GM12878 (cell line): Measurements from ENCODE around the gene TMEM184C. TPM values are rescaled to one million over a fixed set of nuclear protein-coding genes. Genes with fewer than 3 reads are reported as not detected.

Experiments
- ATAC-seq: fragments of 200-7000 bp; cut with Tn5 transposase; 3 replicates; pipeline ENCODE4 v1.9.1; 2020; ENCODE audit warnings: mild to moderate bottlenecking, moderate library complexity
- BruUV-seq: library from RNA; stranded (reverse); fragments of 400-500 nt; replicated peaks from 2 replicates; lab custom pipeline; 2021; lab: Mats Ljungman, UMichigan
- CTCF ChIA-PET: fragments of 300-600 bp; sonication (Branson Sonifier 250); formaldehyde crosslinking; extraction: SDS; loops from one replicate; lab custom pipeline; 2021; ENCODE audit warnings: inconsistent platforms; lab: Yijun Ruan, JAX
- POLR2A ChIA-PET: fragments of 350-600 bp; formaldehyde crosslinking; extraction: SDS; loops from one replicate; lab custom pipeline; 2021; ENCODE audit warnings: inconsistent platforms; lab: Charles Lee
- RAD21 ChIA-PET: fragments of 300-600 bp; sonication (Branson Sonifier 250); formaldehyde crosslinking; loops from one replicate; lab custom pipeline; 2023; ENCODE audit warnings: antibody characterized with exemption; ENCODE audit not compliant: unreplicated experiment; lab: Charles Lee
- SMC1A ChIA-PET: fragments of 300-600 bp; sonication (Branson Sonifier 250); formaldehyde crosslinking; loops from one replicate; lab custom pipeline; 2023; ENCODE audit not compliant: unreplicated experiment, uncharacterized antibody; lab: Charles Lee
- DNase-seq: peaks from one replicate; pipeline ENCODE4 v3.0.0-alpha.2; 2011; ENCODE audit warnings: low read depth, low spot score
- FAIRE-seq: peaks from 3 replicates; lab custom pipeline; 2011; peaks lifted over from hg19 to GRCh38; lab: Jason Lieb, UNC
- H2AFZ ChIP-seq: 2 replicates; pipeline ENCODE4 v1.6.0; 2011; ENCODE audit warnings: low read depth, low read length, control low read depth; ENCODE audit not compliant: control insufficient read depth
- H3K27ac ChIP-seq: 2 replicates; pipeline ENCODE4 v1.5.1; 2011; ENCODE audit warnings: control low read depth; ENCODE audit not compliant: control insufficient read depth, insufficient read depth
- H3K27me3 ChIP-seq, 2 experiments: replicated peaks in 1 of 2; 2 replicates each; pipeline versions ENCODE4 v1.6.0 to v1.6.1; 2011; ENCODE audit warnings: low read length in 1 of 2; ENCODE audit not compliant: control insufficient read depth in 2 of 2, insufficient read depth in 2 of 2
- H3K36me3 ChIP-seq, 2 experiments: 2 replicates each; pipeline ENCODE4 v1.5.1; 2011; ENCODE audit warnings: low read length in 1 of 2; ENCODE audit not compliant: control insufficient read depth in 2 of 2, insufficient read depth in 2 of 2
- H3K4me1 ChIP-seq: 2 replicates; pipeline ENCODE4 v1.6.1; 2011; ENCODE audit warnings: mild to moderate bottlenecking, low read length, moderate library complexity, mixed read lengths; ENCODE audit not compliant: control insufficient read depth, insufficient read depth
- H3K4me2 ChIP-seq: 2 replicates; pipeline ENCODE4 v1.6.0; 2011; ENCODE audit warnings: control low read depth; ENCODE audit not compliant: control insufficient read depth, insufficient read depth
- H3K4me3 ChIP-seq: fragments of 200-600 bp; sonication (generic); 2 replicates; pipeline ENCODE4 v1.5.1; 2016
- H3K79me2 ChIP-seq: 2 replicates; pipeline ENCODE4 v1.6.0; 2011; ENCODE audit warnings: low read length; ENCODE audit not compliant: control insufficient read depth, insufficient read depth
- H3K9ac ChIP-seq: 2 replicates; pipeline ENCODE4 v1.8.0; 2011; ENCODE audit warnings: low read length, control low read depth, mixed read lengths; ENCODE audit not compliant: control insufficient read depth, insufficient read depth
- H3K9me3 ChIP-seq: replicated peaks from 3 replicates; pipeline ENCODE4 v1.5.1; 2011; ENCODE audit warnings: mild to moderate bottlenecking, low read length; ENCODE audit not compliant: control insufficient read depth, insufficient read depth
- H4K20me1 ChIP-seq: 2 replicates; pipeline ENCODE4 v1.6.0; 2011; ENCODE audit not compliant: control insufficient read depth, insufficient read depth
- ATF2 ChIP-seq: IDR thresholded peaks from 2 replicates; pipeline ENCODE4 v1.6.1; 2012; ENCODE audit warnings: low read length, inconsistent platforms
- BHLHE40 ChIP-seq, 2 experiments: fragments of 450-650 bp in 1 of 2; IDR thresholded peaks; 2 replicates each; pipeline ENCODE4 v1.6.1; 2011 to 2017; ENCODE audit warnings: low read depth in 2 of 2, borderline replicate concordance in 1 of 2, improper control_type of control experiment in 1 of 2, low read length in 1 of 2, mild to moderate bottlenecking in 1 of 2
- EZH2 ChIP-seq: IDR thresholded peaks from 2 replicates; pipeline ENCODE4 v1.6.1; 2012; ENCODE audit warnings: low read depth, mild to moderate bottlenecking, control low read depth, inconsistent platforms, low read length, borderline replicate concordance; ENCODE audit not compliant: control insufficient read depth
- GATAD2B ChIP-seq: fragments of 450-650 bp; conservative IDR thresholded peaks from 2 replicates; pipeline ENCODE4 v1.6.1; 2017; ENCODE audit warnings: low read depth, mild to moderate bottlenecking, moderate library complexity
- IRF4 ChIP-seq: IDR thresholded peaks from 2 replicates; pipeline ENCODE4 v1.6.1; 2011; ENCODE audit warnings: low read depth, low read length
- MYC ChIP-seq: IDR thresholded peaks from 2 replicates; pipeline ENCODE4 v1.6.1; 2011; ENCODE audit warnings: mild to moderate bottlenecking, low read length, moderate library complexity, inconsistent platforms; ENCODE audit not compliant: insufficient read depth, insufficient replicate concordance, insufficient read length, severe bottlenecking
- NR2F1 ChIP-seq: fragments of 450-650 bp; conservative IDR thresholded peaks from 2 replicates; pipeline ENCODE4 v1.6.1; 2017; ENCODE audit warnings: mild to moderate bottlenecking
- NRF1 ChIP-seq: conservative IDR thresholded peaks from 2 replicates; pipeline ENCODE4 v1.6.1; 2011; ENCODE audit warnings: mild to moderate bottlenecking, low read depth, low read length, improper control_type of control experiment
- RFX5 ChIP-seq: IDR thresholded peaks from 2 replicates; pipeline ENCODE4 v1.6.1; 2011; ENCODE audit warnings: low read depth, low read length, improper control_type of control experiment
- SIN3A ChIP-seq: IDR thresholded peaks from 2 replicates; pipeline ENCODE4 v1.6.1; 2012; ENCODE audit warnings: low read depth, low read length, improper control_type of control experiment
- SMC3 ChIP-seq: IDR thresholded peaks from 2 replicates; pipeline ENCODE4 v1.6.1; 2011; ENCODE audit warnings: low read length, improper control_type of control experiment, borderline replicate concordance
- YY1 ChIP-seq: IDR thresholded peaks from 2 replicates; pipeline ENCODE4 v1.6.1; 2011; ENCODE audit warnings: low read depth, mild to moderate bottlenecking, low read length
- ZBTB4 ChIP-seq: fragments of 450-650 bp; formaldehyde crosslinking; IDR thresholded peaks from 2 replicates; pipeline ENCODE4 v1.4.0; 2022; ENCODE audit warnings: mild to moderate bottlenecking, moderate library complexity
- ZNF622 ChIP-seq: fragments of 450-650 bp; IDR thresholded peaks from 2 replicates; pipeline ENCODE4 v1.6.1; 2017; ENCODE audit warnings: mild to moderate bottlenecking, inconsistent platforms
- ZNF687 ChIP-seq: fragments of 450-650 bp; IDR thresholded peaks from 2 replicates; pipeline ENCODE4 v1.6.1; 2017; ENCODE audit warnings: mild to moderate bottlenecking, moderate library complexity
- WGBS: methylation state at CpG from one replicate; pipeline ENCODE4 v1.1.6; 2016; ENCODE audit warnings: low lambda C conversion rate; ENCODE audit not compliant: insufficient replicate concordance, insufficient coverage; ENCODE audit errors: missing lambda C conversion rate; 5-methylcytosine and 5-hydroxymethylcytosine counted together
- in situ Hi-C: fragments of 300-500 bp; cut with MboI; formaldehyde crosslinking; loops from 9 replicates; pipeline ENCODE4 v1.14.3; 2018; ENCODE audit warnings: mixed read lengths
- intact Hi-C: fragments of 100-400 bp; cut with micrococcal nuclease; formaldehyde crosslinking; loops from one replicate; pipeline ENCODE4 v1.14.2; 2022; ENCODE audit not compliant: unreplicated experiment
- polyA plus RNA-seq, 11 experiments: library from polyadenylated mRNA; depleted of rRNA in 4 of 11; unstranded in 6 of 11; stranded (reverse) in 5 of 11; fragments of >200 nt; fragmentation: Nextera tagmentation in 4 of 11; fragmentation: Illumina TruSeq in 1 of 11; extraction: Ambion mirVana in 4 of 11; extraction: Trizol in 1 of 11; gene quantifications; 1 replicate in 1 of 11; 2 replicates in 10 of 11; pipeline versions ENCODE4 v1.2.1 to v1.2.3, GENCODE V29; 2011 to 2016; ENCODE audit warnings: inconsistent platforms in 2 of 11, missing spikeins in 2 of 11, low read depth in 1 of 11
- total RNA-seq, 4 experiments: library from RNA; depleted of rRNA in 3 of 4; stranded (reverse); fragments of >200 nt in 3 of 4; fragmentation: Illumina TruSeq in 1 of 4; extraction: Trizol in 1 of 4; gene quantifications; 2 replicates each; pipeline versions ENCODE4 v1.2.1 to v1.2.3, GENCODE V29; 2013 to 2021

TMEM184C gene
- total and polyA plus RNA-seq, 10 of the 15 experiments (the other 5 are each of a cell fraction or from before 2014, with no cell fraction given), result 3.4 to 22.6 (median 18.2) TPM

DNA sequence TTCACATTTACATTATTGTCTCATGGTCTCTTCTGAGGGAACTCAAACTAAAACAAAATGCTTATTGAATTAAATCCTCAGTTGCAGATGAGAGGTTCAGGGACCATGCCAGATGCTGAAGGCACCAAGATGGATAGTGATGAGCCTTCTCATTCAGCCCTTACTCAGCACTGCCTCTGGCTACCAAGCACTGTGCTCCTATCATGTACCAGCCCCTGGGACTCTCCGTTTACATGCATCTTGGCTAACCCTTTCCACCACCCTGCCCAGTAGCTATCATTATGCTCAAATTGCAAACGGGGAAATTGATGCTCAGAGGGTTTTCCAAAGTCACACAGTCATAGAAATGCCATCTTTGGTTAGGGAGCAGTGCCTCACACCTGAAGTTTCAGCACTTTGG is 22.6 kb upstream of the TMEM184C start:
- CTCF ChIA-PET, result interaction anchor here (1.2 to 10.3 kb wide), 2 partner anchors 76 to 272 kb away, joined by 4 to 105 read pairs; no protein-coding TSS in a partner anchor
- no peak for TF ChIP-seq YY1
- no peak for TF ChIP-seq MYC
- TF ChIP-seq IRF4, result no peak
- no peak for TF ChIP-seq ZNF622
- TF ChIP-seq EZH2, result no peak
- TF ChIP-seq ZBTB4, result no peak
- no peak for TF ChIP-seq ATF2
- TF ChIP-seq BHLHE40 (IDR thresholded peaks at IDR 0.05; ENCODE audit: borderline replicate concordance in 1 of 2, low read depth in 2 of 2, low read length in 1 of 2), result no peak
- no peak for TF ChIP-seq RFX5
- TF ChIP-seq SIN3A, result no peak
- no peak for TF ChIP-seq SMC3
- TF ChIP-seq ZNF687, result no peak
- TF ChIP-seq GATAD2B, result no peak
- no peak for TF ChIP-seq NRF1
- TF ChIP-seq NR2F1, result no peak

More for the DNA sequence above, 22.6 kb upstream of the TMEM184C start:
- Histone ChIP-seq H2AFZ (no peak overlapping the region), H4K20me1 (no peaks in the 10 kb centered on the region), H3K9me3 (no peaks in the 10 kb centered on the region), H3K4me3 (no peak overlapping the region), H3K27me3 (no peaks in the 10 kb centered on the region), H3K9ac (no peak overlapping the region), H3K79me2 (no peaks in the 10 kb centered on the region), H3K4me2 (no peak overlapping the region), H3K4me1 (no peaks in the 10 kb centered on the region), H3K27ac (no peak overlapping the region), H3K36me3 (no peaks in the 10 kb centered on the region)
- ChIA-PET SMC1A (interaction anchor here (0.6 to 0.9 kb wide), 2 partner anchors 79 to 137 kb away, joined by 3 to 4 read pairs; no protein-coding TSS in a partner anchor), RAD21 (interaction anchor here (0.7 to 7.7 kb wide), 2 partner anchors 116 to 271 kb away, joined by 4 to 85 read pairs; no protein-coding TSS in a partner anchor), POLR2A (no interaction called here)
- WGBS, result 22% methylated on average over 2 of the region's 2 CpGs
- no peak for DNase-seq
- intact Hi-C loops, result no loop called here
- ATAC-seq, result no peak
- FAIRE-seq, result no peak
- in situ Hi-C loops, result no loop called here
- no TSS peak for BruUV-seq
